NCI-H524 treated with DMSO at 0.1 percent for 48 hours (cell line): ENCODE measurements around the gene CARNS1.
"Not testable (repeated sequence)": the region's sequence is repeated elsewhere in the genome, so short reads cannot be mapped to it uniquely, and the experiment has no call there.

Source experiments
- DNase-seq: peaks from one replicate; lab custom pipeline; 2025; lab: John Stamatoyannopoulos, UW

Gene CARNS1

GRCh38 chr11:67409781-67410368, 5.6 kb upstream of the CARNS1 start:
- no peak for DNase-seq

- no peak for DNase-seq
Observed at GRCh38 chr11:67410369-67410831, 5.1 kb upstream of the CARNS1 start.

- DNase-seq = no peak
Observed at GRCh38 chr11:67410984-67411784, 4.3 kb upstream of the CARNS1 start.

GRCh38 chr11:67411785-67412152, 3.7 kb upstream of the CARNS1 start:
- no peak for DNase-seq

- no peak for DNase-seq
Observed at GRCh38 chr11:67412495-67413179, 2.8 kb upstream of the CARNS1 start.

GRCh38 chr11:67413266-67413849, 2.1 kb upstream of the CARNS1 start:
- no peak for DNase-seq

- no peak for DNase-seq
Observed at GRCh38 chr11:67416416-67417335, 1.2 kb downstream of the CARNS1 start.

- no peak for DNase-seq
Observed at GRCh38 chr11:67417425-67417824, 1.9 kb downstream of the CARNS1 start.

- DNase-seq = no peak
Observed at GRCh38 chr11:67418476-67419281, 3.2 kb downstream of the CARNS1 start.

- no peak for DNase-seq
Observed at GRCh38 chr11:67419325-67420049, 4.0 kb downstream of the CARNS1 start.

- no peak for DNase-seq
Observed at GRCh38 chr11:67420147-67420645, 4.7 kb downstream of the CARNS1 start.

- DNase-seq = peak; percentile 35
Observed at GRCh38 chr11:67420646-67421429, 5.4 kb downstream of the CARNS1 start.

GRCh38 chr11:67421430-67422031, 6.1 kb downstream of the CARNS1 start:
- no peak for DNase-seq

GRCh38 chr11:67422891-67423290, 7.4 kb downstream of the CARNS1 start:
- DNase-seq = no peak

- no peak for DNase-seq
Observed at GRCh38 chr11:67423466-67423865, 8.0 kb downstream of the CARNS1 start.

GRCh38 chr11:67423891-67424613, 8.6 kb downstream of the CARNS1 start:
- no peak for DNase-seq

- not testable (repeated sequence) for DNase-seq
Observed at GRCh38 chr11:67427364-67427859, 11.9 kb downstream of the CARNS1 start.
